H54 (cell line): ENCODE results near the gene MYOM3.

ENCODE experiments used
- DNase-seq: peaks from one replicate; pipeline ENCODE4 v3.0.0; 2011; ENCODE audit warnings: low spot score, mixed read lengths; ENCODE audit not compliant: insufficient read length
- FAIRE-seq: peaks from 3 replicates; lab custom pipeline; 2011; peaks lifted over from hg19 to GRCh38; lab: Jason Lieb, UNC
- POLR2A ChIP-seq: IDR thresholded peaks from 2 replicates; pipeline ENCODE4 v1.6.1; 2011; ENCODE audit warnings: low read depth, mild to moderate bottlenecking, low read length

Gene MYOM3

GRCh38 chr1:24103408-24103807, 8.5 kb downstream of the MYOM3 start:
- DNase-seq = no peak
- FAIRE-seq = no peak
- no peak for TF ChIP-seq POLR2A

DNA sequence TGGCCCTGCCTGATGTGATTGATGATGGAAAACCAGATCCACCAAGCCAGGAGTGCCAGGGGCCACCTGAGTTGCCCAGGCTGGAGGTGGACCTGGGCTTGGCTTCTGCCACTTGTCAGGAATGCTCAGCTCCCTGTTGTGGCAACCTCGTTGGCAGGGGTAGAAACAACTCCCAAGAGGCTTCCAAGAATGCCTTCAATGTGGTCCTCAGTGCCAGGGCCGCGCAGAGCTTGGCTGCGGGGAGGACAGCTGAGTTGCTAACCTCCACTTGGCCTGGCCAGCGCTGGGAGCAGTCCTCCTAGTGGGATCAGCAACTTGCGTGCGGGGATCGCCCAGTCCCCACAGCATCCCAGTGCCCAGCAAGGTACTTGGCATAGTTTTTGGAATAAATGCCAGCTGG, 9.0 kb downstream of the MYOM3 start:
- FAIRE-seq (no peak), DNase-seq (no peak)
- no peak for TF ChIP-seq POLR2A

DNA sequence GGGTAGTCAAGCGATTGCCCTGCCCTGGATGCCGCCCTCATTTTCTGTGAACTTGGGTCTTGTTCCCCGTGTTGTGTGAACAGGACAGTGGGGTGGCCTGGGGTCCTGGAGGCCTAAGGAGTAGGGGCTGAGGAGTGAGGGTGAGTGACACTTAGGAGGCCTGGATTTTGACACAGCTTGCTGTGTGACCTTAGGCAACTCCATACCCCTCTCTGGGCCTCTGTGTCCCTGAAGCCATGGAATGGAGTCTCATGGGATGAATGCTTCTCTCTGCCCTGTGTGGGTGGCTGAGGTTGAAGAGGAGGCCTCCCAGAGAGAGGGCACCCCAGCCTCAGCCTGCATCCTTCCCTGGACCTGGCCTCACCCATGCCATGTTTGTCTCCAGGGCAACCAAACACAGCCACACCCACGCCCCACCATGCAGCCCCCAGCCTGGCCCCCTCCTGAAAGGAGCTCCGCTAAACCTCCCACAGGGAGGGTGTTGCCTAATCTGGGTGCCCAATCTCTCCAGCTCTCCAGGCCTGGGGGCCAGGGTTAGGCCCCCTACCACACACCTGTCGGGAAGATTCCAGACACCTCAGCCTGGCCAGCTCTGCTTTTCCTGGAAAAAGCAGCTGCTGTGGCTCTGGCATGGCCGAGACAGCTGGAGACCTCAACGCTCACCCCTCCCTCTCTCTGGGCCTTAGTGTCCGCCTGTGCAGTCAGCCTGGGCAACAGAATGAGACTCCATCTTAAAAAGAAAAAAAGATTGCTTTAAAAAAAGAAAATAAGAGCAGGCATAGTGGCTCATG, 9.9 kb downstream of the MYOM3 start:
- TF ChIP-seq POLR2A = no peak
- FAIRE-seq (no peak), DNase-seq (no peak)

DNA sequence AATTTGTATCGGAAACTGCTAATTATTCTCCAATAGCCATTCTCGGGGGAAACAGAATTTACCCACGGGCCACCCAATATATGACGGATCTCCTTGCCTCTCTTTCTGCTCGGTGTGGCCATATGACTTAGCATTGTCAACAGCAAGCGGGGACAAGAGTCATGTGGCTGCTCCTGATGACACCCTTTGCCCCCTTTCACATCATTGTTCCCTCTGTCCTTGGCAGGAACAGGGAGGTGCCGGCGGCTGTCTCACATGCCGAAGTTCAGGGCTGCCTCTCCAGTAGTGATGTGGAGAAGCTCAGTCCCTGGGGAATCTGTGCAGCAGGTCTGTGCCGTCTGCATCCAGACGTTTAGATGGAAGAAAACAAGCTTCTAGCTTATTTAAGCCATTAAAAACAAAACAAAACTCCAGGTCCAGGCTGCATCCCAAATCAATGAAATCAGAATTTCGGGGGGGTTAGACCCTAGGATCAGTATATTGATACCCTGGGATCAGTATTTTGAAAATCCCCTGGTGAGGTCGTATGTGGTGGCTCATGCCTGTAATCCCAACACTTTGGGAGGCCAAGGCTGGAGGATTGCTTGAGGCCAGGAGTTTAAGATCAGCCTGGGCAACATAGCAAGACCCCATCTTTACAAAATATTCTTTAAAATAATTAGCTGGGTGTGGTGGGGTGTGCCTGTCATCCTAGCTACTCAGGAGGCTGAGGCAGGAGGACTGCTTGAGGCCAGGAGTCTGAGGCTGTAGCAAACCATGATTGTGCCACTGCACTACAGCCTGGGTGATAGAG, 10.8 kb downstream of the MYOM3 start:
- no peak for DNase-seq
- TF ChIP-seq POLR2A = no peak
- FAIRE-seq = no peak

GRCh38 chr1:24098943-24099638, 12.8 kb downstream of the MYOM3 start:
- TF ChIP-seq POLR2A = no peak
- DNase-seq = no peak
- FAIRE-seq = no peak

DNA sequence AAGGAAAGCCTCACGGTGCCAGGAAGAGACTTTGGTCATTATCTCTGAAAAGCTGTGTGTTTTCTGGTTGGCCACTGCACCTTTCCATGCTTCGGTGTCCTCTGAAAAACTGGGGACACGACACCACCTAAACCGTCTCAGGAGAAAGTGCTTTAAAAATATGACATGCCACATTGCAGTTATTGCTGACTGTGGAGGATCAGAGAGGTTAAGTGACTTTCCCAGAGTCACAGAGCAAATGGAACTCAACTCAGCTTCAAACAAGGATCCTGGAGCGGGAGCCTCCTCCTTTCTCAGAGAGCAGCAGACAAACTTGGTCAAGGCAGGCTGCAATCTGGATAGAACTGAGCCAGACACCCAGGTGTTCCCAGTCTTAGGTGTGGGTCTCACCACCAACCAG, 13.8 kb downstream of the MYOM3 start:
- no peak for FAIRE-seq
- no peak for TF ChIP-seq POLR2A

DNA sequence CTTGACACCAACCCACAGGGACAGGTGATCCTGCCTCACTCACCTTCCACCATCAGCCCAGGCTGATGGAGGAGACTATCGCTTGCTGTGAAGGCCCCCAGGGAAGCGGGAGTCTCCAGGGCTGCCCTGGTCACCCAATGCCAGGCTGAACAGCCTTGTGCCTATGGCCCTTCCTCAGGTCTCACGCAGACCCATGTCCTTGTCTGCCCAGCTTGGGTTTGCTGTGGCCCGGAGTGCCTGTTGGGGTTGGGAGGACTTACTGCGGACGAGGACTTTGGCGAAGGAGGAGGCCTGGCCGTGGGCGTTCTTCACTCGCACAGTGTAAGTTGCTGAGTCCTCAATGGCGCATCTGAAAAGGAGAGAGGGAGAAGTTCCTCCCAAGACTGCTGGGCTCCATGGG, 14.3 kb downstream of the MYOM3 start:
- FAIRE-seq = no peak
- no peak for DNase-seq
- TF ChIP-seq POLR2A = no peak

More for the DNA sequence above, 13.8 kb downstream of the MYOM3 start:
- DNase-seq = no peak

- FAIRE-seq (no peak), DNase-seq (no peak)
- TF ChIP-seq POLR2A = no peak
Observed at GRCh38 chr1:24096739-24097103, 15.2 kb downstream of the MYOM3 start.

DNA sequence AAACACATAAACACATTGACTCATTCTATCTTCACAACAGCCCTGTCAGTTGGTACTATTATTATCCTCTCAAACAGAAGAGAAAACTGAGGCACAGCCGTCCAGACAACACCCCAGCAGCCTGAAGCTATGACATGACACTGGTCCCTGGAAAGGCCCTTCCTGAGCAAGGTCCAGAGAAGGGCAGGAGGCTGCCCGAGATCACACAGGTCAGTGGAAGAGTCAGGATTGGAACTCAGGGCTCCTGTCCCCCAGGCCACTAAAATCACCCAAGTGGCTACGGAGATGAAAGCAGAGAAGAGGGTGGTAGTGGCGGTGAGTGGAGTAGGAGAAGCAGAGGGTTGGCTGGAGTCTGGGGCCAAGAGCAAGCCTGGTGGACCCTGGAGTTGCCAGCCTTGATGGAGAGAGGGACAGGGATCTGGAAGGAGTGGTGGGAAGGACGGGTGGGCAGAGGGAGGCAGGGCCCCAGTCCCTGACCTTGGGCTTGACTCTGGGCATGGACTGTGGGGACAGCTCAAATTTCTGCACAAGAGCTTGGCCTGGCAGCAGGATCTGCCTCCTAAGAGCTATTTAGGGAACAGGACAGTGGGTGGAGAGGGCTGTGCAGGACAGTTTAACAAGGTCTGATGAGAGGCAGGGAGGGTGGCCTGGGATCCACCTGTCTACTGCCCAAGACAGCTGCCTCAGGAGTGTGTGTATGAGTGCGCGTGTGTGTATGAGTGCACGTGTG, 15.8 kb downstream of the MYOM3 start:
- no peak for FAIRE-seq
- no peak for TF ChIP-seq POLR2A

GRCh38 chr1:24095140-24095859, 16.6 kb downstream of the MYOM3 start:
- TF ChIP-seq POLR2A = no peak
- DNase-seq = no peak
- FAIRE-seq = no peak

More for the DNA sequence above, 15.8 kb downstream of the MYOM3 start:
- DNase-seq = no peak

DNA sequence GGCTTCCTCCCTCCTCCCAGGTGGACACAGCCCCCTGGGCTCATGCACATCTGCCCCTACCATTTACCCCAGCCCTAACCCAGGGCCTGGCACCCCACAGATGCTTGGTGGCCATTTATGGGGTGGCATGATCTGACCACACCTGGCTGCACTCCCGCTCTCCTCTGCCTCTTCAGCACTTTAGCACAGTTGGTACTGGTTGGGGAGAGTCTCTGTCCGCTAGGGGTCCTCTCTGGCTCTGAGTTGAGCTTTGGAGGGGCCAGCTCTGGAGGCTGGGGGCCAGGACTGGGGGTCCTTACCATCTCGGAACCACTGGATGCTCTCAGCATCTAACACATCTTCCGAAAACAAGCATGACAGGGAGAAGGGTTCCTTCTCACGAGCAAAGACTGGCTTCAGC, 17.4 kb downstream of the MYOM3 start:
- no peak for TF ChIP-seq POLR2A
- FAIRE-seq (no peak), DNase-seq (no peak)

- FAIRE-seq (no peak), DNase-seq (no peak)
- no peak for TF ChIP-seq POLR2A
Observed at GRCh38 chr1:24093732-24094131, 18.2 kb downstream of the MYOM3 start.

- no peak for FAIRE-seq
- no peak for TF ChIP-seq POLR2A
- DNase-seq = no peak
Observed at GRCh38 chr1:24092979-24093378, 19.0 kb downstream of the MYOM3 start.
